ENCODE results near the gene MIXL1. TPM values are rescaled to one million over a fixed set of nuclear protein-coding genes. Genes with fewer than 3 reads are reported as not detected.
"Not testable (repeated sequence)": the region's sequence is repeated elsewhere in the genome, so short reads cannot be mapped to it uniquely, and the experiment has no call there.

Gene MIXL1
- total RNA-seq, 1 experiment from 2014 or later = not detected

- no peaks in the 10 kb centered on the region for H3K27me3 Mint-ChIP-seq (ENCODE audit: unreplicated experiment)
- DNase-seq = no peak
- BruUV-seq (replicated peaks) = no TSS peak
- peaks cover 7% of the 10 kb centered on the region for H3K36me3 Mint-ChIP-seq (ENCODE audit: insufficient read depth, unreplicated experiment)
- intact Hi-C loops (cut with micrococcal nuclease; ENCODE audit: unreplicated experiment) = no loop called here
- no peak for TF ChIP-seq CTCF (IDR thresholded peaks at IDR 0.05; ENCODE audit: unreplicated experiment)
- CTCF ChIA-PET = no interaction called here
- H3K4me1 Mint-ChIP-seq (ENCODE audit: low read depth, unreplicated experiment) = no peaks in the 10 kb centered on the region
- H3K4me3 Mint-ChIP-seq (ENCODE audit: low read depth, unreplicated experiment) = no peak overlapping the region
- no peak overlapping the region for H3K27ac Mint-ChIP-seq (ENCODE audit: unreplicated experiment)
- H3K9me3 Mint-ChIP-seq (ENCODE audit: low read depth, unreplicated experiment) = peaks cover 4% of the 10 kb centered on the region
Measured at GRCh38 chr1:226261818-226262217, 38.4 kb downstream of the MIXL1 start.

GRCh38 chr1:226268421-226269124 is 45.1 kb downstream of the MIXL1 start:
- no peak overlapping the region for H3K27ac Mint-ChIP-seq (ENCODE audit: unreplicated experiment)
- peaks cover 13% of the 10 kb centered on the region for H3K4me1 Mint-ChIP-seq (ENCODE audit: low read depth, unreplicated experiment)
- no peak for TF ChIP-seq CTCF (IDR thresholded peaks at IDR 0.05; ENCODE audit: unreplicated experiment)
- H3K9me3 Mint-ChIP-seq (ENCODE audit: low read depth, unreplicated experiment) = no peaks in the 10 kb centered on the region
- intact Hi-C loops (cut with micrococcal nuclease; ENCODE audit: unreplicated experiment) = no loop called here
- peaks cover 2% of the 10 kb centered on the region for H3K36me3 Mint-ChIP-seq (ENCODE audit: insufficient read depth, unreplicated experiment)
- H3K4me3 Mint-ChIP-seq (ENCODE audit: low read depth, unreplicated experiment) = no peak overlapping the region
- DNase-seq = no peak
- CTCF ChIA-PET = interaction anchor here (0.6 kb wide), 2 partner anchors 11 to 12 kb away, joined by 3 to 6 read pairs; no protein-coding TSS in a partner anchor
- H3K27me3 Mint-ChIP-seq (ENCODE audit: unreplicated experiment) = no peaks in the 10 kb centered on the region
- BruUV-seq (replicated peaks) = no TSS peak

- H3K9me3 Mint-ChIP-seq (ENCODE audit: low read depth, unreplicated experiment); H3K27me3 Mint-ChIP-seq (ENCODE audit: unreplicated experiment); H3K27ac Mint-ChIP-seq (ENCODE audit: unreplicated experiment); H3K4me3 Mint-ChIP-seq (ENCODE audit: low read depth, unreplicated experiment); DNase-seq; intact Hi-C loops (cut with micrococcal nuclease; ENCODE audit: unreplicated experiment); BruUV-seq (replicated peaks): not testable (repeated sequence)
- peaks cover 18% of the 10 kb centered on the region for H3K36me3 Mint-ChIP-seq (ENCODE audit: insufficient read depth, unreplicated experiment)
- peaks cover 13% of the 10 kb centered on the region for H3K4me1 Mint-ChIP-seq (ENCODE audit: low read depth, unreplicated experiment)
- CTCF ChIA-PET = interaction anchor here (0.7 kb wide), 3 partner anchors 23 to 589 kb away, joined by 4 to 8 read pairs (median 4); no protein-coding TSS in a partner anchor
Measured at GRCh38 chr1:226272233-226272902, 48.9 kb downstream of the MIXL1 start.

GRCh38 chr1:226274138-226274537 is 50.7 kb downstream of the MIXL1 start:
- TF ChIP-seq CTCF (IDR thresholded peaks at IDR 0.05; ENCODE audit: unreplicated experiment) = no peak
- H3K9me3 Mint-ChIP-seq (ENCODE audit: low read depth, unreplicated experiment) = no peaks in the 10 kb centered on the region
- no TSS peak for BruUV-seq (replicated peaks)
- DNase-seq = no peak
- no peak overlapping the region for H3K4me3 Mint-ChIP-seq (ENCODE audit: low read depth, unreplicated experiment)
- intact Hi-C loops (cut with micrococcal nuclease; ENCODE audit: unreplicated experiment) = no loop called here
- CTCF ChIA-PET = interaction anchor here (0.6 to 0.7 kb wide), 2 partner anchors 151 to 1943 kb away, joined by 3 to 4 read pairs; no protein-coding TSS in a partner anchor
- no peaks in the 10 kb centered on the region for H3K27me3 Mint-ChIP-seq (ENCODE audit: unreplicated experiment)
- H3K4me1 Mint-ChIP-seq (ENCODE audit: low read depth, unreplicated experiment) = peaks cover 5% of the 10 kb centered on the region
- H3K36me3 Mint-ChIP-seq (ENCODE audit: insufficient read depth, unreplicated experiment) = peaks cover 18% of the 10 kb centered on the region
- no peak overlapping the region for H3K27ac Mint-ChIP-seq (ENCODE audit: unreplicated experiment)

Measured in Calu3 (cell line).